Measurements from ENCODE around the gene CDY1B.
"Not testable (repeated sequence)": the region's sequence is repeated elsewhere in the genome, so short reads cannot be mapped to it uniquely, and the experiment has no call there.

The CDY1B gene

GRCh38 chrY:24047919-24048318 lies at the start of gene CDY1B:
Gene CDY1B, minus strand, starts transcription at chrY:24048019. Its CDS starts 331 bp downstream, at chrY:24047688.
- not testable (repeated sequence) for DNase-seq (ENCODE audit: low read depth)

GRCh38 chrY:24049525-24049924 lies 1.7 kb upstream of the CDY1B start:
- DNase-seq (ENCODE audit: low read depth): not testable (repeated sequence)

- DNase-seq (ENCODE audit: low read depth): not testable (repeated sequence)
Observed at GRCh38 chrY:24043209-24043608, 4.6 kb downstream of the CDY1B start.

GRCh38 chrY:24039008-24039718 lies 8.7 kb downstream of the CDY1B start:
- not testable (repeated sequence) for DNase-seq (ENCODE audit: low read depth)

GRCh38 chrY:24026212-24027103 lies 21.4 kb downstream of the CDY1B start:
- not testable (repeated sequence) for DNase-seq (ENCODE audit: low read depth)

Data from GM04504 (cell line).